Left cardiac atrium (tissue), 4 donors: Measurements from ENCODE around the gene CCL2. TPM values are rescaled to one million over a fixed set of nuclear protein-coding genes. Genes with fewer than 3 reads are reported as not detected.
A peak's percentile ranks its signal among the peaks of the same experiment; 100 is the strongest.

ENCODE experiments used
- ATAC-seq, 2 donors: fragments of 200-7000 bp; cut with Tn5 transposase; one replicate each; pipeline ENCODE4 v1.9.1; 2020; ENCODE audit warnings: mild to moderate bottlenecking in 2 of 2, moderate library complexity in 2 of 2
- DNase-seq: peaks from one replicate; pipeline ENCODE4 v3.0.0-alpha.2; 2020
- intact Hi-C, 2 donors: fragments of 100-400 bp; cut with DNase I; formaldehyde crosslinking; loops; one replicate each; pipeline versions ENCODE4 v1.14.1 to v1.15.1; 2022 to 2023
- total RNA-seq, 2 donors: library from RNA; stranded (reverse); fragmentation: NEBNext Ultra II Directional; extraction: Animal tissue kit (Norgen Biotek cat#: 25700); gene quantifications; one replicate each; pipeline ENCODE4 v1.2.1, GENCODE V29; 2021
- donor health status: DM: no; HTN: yes; CAD: no.
- donor health status: DM: no; HTN: yes; CAD: no; lungs with severe emphysema.
- donor health status: DM: yes; HTN: yes; CAD: no.
- donor health status: Dilated cardiomyopathy.

CCL2 gene
- total RNA-seq, 2 donors from 2014 or later = 36.8 to 268 TPM

DNA sequence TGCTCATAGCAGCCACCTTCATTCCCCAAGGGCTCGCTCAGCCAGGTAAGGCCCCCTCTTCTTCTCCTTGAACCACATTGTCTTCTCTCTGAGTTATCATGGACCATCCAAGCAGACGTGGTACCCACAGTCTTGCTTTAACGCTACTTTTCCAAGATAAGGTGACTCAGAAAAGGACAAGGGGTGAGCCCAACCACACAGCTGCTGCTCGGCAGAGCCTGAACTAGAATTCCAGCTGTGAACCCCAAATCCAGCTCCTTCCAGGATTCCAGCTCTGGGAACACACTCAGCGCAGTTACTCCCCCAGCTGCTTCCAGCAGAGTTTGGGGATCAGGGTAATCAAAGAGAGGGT is 272 bp downstream of the CCL2 start:
- DNase-seq (no peak), ATAC-seq (peak in 1 of 2 donors; percentile 0)
- intact Hi-C loops = loop anchor here in 1 of 2 donors (5.0 kb wide), 1 partner anchor 53 kb away; no protein-coding TSS in a partner anchor

DNA sequence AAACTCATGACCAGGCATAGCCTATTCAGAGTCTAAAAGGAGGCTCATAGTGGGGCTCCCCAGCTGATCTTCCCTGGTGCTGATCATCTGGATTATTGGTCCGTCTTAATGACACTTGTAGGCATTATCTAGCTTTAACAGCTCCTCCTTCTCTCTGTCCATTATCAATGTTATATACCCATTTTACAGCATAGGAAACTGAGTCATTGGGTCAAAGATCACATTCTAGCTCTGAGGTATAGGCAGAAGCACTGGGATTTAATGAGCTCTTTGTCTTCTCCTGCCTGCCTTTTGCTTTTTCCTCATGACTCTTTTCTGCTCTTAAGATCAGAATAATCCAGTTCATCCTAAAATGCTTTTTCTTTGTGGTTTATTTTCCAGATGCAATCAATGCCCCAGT is 756 bp downstream of the CCL2 start:
- intact Hi-C loops = loop anchor here in 1 of 2 donors (5.0 kb wide), 1 partner anchor 54 kb away; no protein-coding TSS in a partner anchor
- ATAC-seq = no peak
- no peak for DNase-seq

DNA sequence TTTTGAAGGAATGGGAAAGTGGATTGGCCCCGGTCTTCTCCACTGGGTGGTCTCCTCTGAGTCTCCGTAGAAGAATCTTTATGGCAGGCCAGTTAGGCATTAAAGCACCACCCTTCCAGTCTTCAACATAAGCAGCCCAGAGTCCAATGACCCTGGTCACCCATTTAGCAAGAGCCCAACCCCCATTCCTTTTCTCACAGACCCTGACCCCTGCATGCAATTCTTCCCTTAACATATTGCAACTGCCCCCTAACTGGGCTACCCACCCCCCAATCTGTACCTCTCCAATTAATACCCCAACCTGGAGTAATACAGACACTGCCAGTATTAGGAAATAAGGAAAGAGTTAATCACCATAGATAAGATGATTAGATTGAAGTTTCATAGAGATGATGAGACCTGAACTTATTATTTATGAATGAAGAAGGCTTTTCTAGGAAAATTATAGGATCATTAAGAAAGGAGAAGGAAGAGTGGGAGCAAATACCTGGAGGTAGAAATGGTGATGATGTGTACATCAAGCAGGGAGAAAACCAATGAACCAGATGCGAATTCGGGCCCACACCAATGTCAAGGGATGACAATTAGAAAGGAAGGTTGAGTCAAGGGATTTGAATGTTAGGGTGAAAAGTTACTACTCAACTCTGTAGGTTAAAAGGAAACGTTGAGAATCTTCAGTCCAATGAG is 2.4 kb downstream of the CCL2 start:
- no peak for DNase-seq
- intact Hi-C loops = loop anchor here in 1 of 2 donors (5.0 kb wide), 1 partner anchor 55 kb away; no protein-coding TSS in a partner anchor
- no peak for ATAC-seq

DNA sequence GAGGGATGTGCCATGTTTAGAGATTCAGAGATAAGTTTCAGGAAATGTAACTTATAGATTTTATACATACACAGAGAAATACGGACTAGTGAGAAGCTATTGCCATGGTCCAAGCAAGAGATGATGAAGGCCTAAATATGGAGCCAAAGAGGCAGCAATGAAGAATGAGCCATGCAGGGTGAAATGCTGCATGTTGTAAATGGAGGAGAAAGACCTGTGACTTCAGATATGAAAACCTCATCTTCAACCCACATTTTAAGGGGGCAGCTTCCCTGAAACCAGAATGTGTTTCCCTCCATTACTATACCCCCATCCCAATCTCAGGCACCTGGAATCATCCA is 2.9 kb downstream of the CCL2 start:
- ATAC-seq (no peak), DNase-seq (no peak)
- intact Hi-C loops = loop anchor here in 1 of 2 donors (5.0 kb wide), 1 partner anchor 56 kb away; no protein-coding TSS in a partner anchor

GRCh38 chr17:34259146-34259545 is 4.1 kb downstream of the CCL2 start:
- DNase-seq (no peak), ATAC-seq (no peak)
- intact Hi-C loops = loop anchor here in 1 of 2 donors (5.0 kb wide), 1 partner anchor 57 kb away; no protein-coding TSS in a partner anchor

DNA sequence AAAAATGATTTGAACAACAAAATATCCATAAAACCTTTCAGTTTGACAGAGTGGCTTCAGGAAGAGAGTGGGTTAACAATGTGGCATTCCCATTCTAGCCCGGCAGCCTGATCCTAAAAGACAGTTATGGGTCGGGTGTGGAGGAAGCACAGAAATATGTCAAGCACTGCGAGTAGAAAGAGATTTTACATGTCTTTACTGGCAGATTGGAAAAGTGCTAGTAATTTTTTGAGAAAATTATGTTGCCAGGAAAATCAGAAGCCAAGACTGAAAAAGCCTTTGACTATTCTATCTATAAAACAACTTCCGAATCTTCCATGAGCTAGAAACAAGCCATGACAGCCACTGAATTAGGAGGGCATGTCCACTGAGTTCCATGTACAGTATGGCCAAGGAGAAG is 5.8 kb downstream of the CCL2 start:
- intact Hi-C loops = no loop called here
- DNase-seq (no peak), ATAC-seq (no peak)

DNA sequence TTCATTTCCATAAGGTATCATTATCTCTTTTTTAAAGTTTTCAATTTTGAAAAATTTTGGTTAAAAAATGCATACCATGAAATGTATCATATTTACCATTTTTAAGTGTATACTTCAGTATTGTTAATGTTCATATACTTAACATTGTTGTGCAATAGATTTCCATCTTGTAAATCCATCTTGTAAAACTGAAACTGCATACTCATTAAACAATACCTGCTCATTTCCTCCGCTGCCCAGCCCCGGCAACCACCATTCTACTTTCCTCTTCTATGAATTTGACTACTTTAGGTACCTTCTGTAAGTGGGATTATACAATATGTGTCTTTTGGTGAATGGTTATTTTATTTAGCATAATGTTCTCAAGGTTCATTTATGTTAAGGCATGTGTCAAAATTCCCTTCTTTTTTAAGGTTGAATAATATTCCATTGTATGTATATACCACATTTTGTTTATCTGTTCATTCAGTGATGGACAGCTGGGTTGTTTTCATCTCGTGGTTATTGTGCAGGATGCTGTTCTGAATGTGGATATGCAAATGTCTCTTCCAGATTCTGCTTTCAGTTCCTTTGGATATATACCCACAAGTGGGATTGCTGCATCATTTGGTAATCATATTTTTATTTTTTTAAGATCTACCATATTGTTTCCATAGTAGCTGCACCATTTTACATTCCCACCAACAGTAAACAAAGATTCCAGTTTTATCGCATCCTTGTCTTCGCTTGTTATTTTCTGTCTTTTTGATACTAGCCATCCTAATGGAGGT is 6.7 kb downstream of the CCL2 start:
- ATAC-seq (no peak), DNase-seq (no peak)
- intact Hi-C loops = no loop called here

- no peak for DNase-seq
- no peak for ATAC-seq
- intact Hi-C loops = no loop called here
Measured at GRCh38 chr17:34265711-34266110, 10.6 kb downstream of the CCL2 start.

GRCh38 chr17:34269969-34270368 is 14.9 kb downstream of the CCL2 start, which contains the start of gene CCL7:
TSS of gene CCL7 (plus strand) at chr17:34270221. CDS start at chr17:34270291, 70 bp downstream.
- ATAC-seq (peak in 1 of 2 donors; percentile 53), DNase-seq (no peak)
- intact Hi-C loops = no loop called here

DNA sequence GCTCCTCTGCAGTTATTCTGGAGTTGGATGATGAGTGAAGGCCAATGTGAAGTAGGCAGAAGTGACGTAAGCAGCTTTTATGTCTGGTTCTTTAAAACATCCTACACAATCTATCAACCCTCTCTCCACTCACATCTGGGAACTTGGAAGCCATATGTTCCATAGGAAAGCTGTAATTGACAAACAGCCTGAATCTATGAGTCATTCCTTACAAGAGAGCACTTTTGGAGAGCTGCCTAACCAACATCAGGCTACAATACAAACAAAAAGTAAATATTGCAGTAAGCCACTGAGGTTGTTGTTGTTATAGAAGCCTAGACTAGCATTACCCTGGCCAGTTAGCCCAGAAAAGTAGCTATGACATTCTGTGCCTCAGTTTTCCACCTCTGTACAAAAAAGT is 20.8 kb downstream of the CCL2 start:
- DNase-seq = no peak
- no peak for ATAC-seq
- intact Hi-C loops = no loop called here

DNA sequence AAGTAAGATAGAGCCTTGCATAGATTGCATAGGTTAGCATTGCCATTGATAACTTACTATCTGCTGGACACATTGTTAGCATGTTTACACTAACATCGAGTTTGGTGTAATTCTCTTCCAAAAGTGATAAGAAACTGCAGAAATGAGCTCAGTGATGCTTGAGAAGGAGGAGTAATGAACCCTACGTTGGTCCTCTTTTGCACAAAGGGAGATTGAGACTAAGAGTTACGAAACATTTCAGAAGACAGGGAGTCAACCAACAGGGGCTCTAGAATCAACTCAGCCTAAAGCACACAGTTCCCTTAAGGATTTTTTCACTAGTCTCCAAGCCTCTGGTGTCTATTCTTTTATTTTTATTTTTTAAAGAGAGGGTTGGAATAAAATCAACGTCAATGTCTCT is 21.7 kb downstream of the CCL2 start:
- intact Hi-C loops = no loop called here
- DNase-seq = no peak
- ATAC-seq = no peak

- no peak for DNase-seq
- intact Hi-C loops = no loop called here
- ATAC-seq = peak in 1 of 2 donors; percentile 37
Measured at GRCh38 chr17:34283571-34283970, 28.5 kb downstream of the CCL2 start.

DNA sequence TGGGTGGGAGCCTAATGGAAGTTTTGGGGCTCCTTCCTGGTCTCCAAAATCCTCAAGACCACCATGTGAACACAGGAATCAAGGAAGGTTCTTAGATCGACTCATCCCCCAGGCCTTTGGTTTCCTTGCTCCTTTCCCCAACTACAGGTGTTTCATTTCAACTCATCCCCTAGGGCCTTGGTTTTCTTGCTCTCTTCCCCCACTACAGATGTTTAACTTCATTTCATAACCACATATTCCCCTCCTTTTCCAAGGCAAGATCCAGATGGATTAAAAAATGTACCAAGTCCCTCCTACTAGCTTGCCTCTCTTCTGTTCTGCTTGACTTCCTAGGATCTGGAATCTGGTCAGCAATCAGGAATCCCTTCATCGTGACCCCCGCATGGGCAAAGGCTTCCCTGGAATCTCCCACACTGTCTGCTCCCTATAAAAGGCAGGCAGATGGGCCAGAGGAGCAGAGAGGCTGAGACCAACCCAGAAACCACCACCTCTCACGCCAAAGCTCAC is 30.3 kb downstream of the CCL2 start, which contains the start of gene CCL11:
TSS of gene CCL11 (plus strand) at position 457 of the 507 bp plus-strand sequence. CDS start 67 bp downstream, outside the sequence.
- ATAC-seq (peak; percentile 5 to 75), DNase-seq (no peak)
- intact Hi-C loops = no loop called here

DNA sequence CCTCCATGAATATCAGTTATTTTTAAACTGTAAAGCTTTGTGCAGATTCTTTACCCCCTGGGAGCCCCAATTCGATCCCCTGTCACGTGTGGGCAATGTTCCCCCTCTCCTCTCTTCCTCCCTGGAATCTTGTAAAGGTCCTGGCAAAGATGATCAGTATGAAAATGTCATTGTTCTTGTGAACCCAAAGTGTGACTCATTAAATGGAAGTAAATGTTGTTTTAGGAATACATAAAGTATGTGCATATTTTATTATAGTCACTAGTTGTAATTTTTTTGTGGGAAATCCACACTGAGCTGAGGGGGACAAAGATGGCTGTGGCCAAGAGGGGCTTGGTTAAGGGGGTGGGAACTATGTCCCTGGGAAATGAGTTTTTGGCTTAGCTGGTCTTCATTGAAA is 32.8 kb downstream of the CCL2 start:
- ATAC-seq (no peak), DNase-seq (no peak)
- intact Hi-C loops = no loop called here

- intact Hi-C loops = no loop called here
- ATAC-seq = no peak
- no peak for DNase-seq
Measured at GRCh38 chr17:34290586-34290985, 35.5 kb downstream of the CCL2 start.

- no peak for DNase-seq
- ATAC-seq = no peak
- intact Hi-C loops = no loop called here
Measured at GRCh38 chr17:34291721-34292348, 36.8 kb downstream of the CCL2 start.

- ATAC-seq = no peak
- intact Hi-C loops = no loop called here
- DNase-seq = no peak
Measured at GRCh38 chr17:34299027-34299426, 43.9 kb downstream of the CCL2 start.

DNA sequence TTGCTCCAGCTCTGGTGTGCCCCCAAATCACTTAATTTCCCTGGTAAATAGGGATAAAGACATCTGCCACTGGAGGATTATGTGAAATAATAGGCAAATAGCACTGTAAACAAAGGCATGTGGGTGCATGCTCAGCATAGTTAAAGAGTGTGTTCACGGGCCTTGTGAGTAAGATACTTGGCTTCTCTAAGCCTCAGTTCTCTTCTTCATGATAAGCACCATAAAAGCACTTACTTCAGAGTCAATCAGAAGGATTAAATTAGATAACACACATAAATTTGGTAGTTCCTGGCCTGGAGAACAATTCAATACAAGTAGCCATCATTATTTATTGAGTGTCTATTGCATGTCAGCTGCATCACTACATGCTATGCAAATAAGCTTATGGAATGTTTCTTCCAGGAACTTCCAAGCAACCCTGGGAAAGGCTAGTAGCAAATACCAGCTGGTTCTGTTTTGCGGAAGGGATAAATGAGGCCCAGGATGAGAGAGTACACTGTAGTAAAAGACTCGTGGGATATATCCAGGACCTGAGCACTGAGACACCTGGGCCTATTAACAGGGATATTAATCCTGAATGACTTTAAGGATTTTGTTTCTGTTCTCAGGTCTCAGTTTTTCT is 45.0 kb downstream of the CCL2 start:
- DNase-seq (no peak), ATAC-seq (peak in 1 of 2 donors; percentile 67)
- intact Hi-C loops = no loop called here

GRCh38 chr17:34300652-34301370 is 45.7 kb downstream of the CCL2 start:
- no peak for DNase-seq
- peak in 1 of 2 donors; percentile 65 for ATAC-seq
- intact Hi-C loops = no loop called here
